NOMO-1 treated with dmso at 0.1 percent for 144 hours (cell line): ENCODE data around the gene FADS2.

Source experiments
- DNase-seq: peaks from one replicate; lab custom pipeline; 2025; ENCODE audit not compliant: unreplicated experiment; lab: John Stamatoyannopoulos, UW

The FADS2 gene

GRCh38 chr11:61844909-61845565, 16.9 kb downstream of the FADS2 start:
- DNase-seq: no peak

- DNase-seq: no peak
Measured at GRCh38 chr11:61846362-61847020, 18.4 kb downstream of the FADS2 start.

DNA sequence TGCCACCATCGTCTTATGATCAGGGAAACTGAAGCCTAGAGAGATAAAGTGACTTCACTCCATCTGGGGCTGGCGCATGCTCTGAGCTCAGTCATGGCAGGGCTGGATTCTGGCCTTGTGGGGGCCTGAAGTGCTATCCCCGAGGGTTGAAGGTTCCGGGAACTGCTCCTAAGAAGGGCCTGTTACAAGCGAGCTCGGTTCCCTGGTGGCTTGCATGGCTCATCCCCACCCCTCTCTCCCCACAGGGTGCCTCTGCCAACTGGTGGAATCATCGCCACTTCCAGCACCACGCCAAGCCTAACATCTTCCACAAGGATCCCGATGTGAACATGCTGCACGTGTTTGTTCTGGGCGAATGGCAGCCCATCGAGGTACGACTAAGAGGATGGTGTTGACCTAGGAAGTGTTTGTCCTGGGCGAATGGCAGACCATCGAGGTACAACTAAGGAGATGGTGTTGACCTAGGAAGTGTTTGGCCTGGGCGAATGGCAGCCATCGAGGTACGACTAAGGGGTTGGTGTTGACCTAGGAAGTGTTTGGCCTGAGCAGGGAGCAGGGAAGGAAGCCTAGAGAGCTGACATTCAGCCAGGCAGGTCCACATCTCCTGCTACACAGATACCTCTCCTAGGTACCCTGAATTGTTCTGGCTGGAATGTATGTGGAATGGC, 19.9 kb downstream of the FADS2 start:
- DNase-seq: no peak

DNA sequence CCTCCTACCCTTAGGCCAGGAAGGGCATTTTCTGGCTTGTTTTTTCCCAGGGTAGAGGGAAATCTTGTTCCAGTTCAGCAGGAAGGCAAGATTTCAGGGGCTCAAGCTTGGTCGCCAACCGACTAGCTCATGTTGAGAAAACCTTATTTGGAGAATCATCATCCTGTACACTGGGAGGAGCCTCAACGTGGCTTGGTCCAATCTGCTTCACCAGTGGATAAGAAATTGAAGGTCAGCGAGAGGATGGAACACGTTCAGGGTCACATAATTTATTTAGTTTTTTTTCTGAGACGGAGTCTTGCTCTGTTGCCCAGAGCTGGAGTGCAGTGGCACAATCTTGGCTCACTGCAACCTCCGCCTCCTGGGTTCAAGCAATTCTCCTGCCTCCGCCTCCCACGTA, 20.5 kb downstream of the FADS2 start:
- no peak for DNase-seq

DNA sequence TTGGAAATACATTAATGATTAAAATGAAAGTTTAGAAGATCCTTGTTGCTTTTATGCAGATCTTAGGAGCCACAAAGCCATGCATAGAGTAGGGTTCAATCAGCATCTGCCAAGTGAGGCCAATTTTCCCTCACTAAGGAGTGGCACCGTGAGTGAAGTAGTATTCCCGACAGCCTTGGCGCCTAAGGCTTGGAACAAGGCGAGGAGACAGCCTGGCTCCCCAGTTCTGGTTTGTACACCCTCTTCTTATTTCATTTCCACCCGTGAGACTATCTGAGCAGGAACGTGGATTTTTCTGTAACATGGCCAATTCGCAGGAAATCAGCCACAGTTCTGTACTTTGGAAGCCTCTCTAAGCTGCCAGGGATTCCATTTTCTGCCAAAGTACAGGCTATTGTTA, 22.6 kb downstream of the FADS2 start:
- DNase-seq: no peak

- no peak for DNase-seq
Measured at GRCh38 chr11:61851113-61851899, 23.2 kb downstream of the FADS2 start.

DNA sequence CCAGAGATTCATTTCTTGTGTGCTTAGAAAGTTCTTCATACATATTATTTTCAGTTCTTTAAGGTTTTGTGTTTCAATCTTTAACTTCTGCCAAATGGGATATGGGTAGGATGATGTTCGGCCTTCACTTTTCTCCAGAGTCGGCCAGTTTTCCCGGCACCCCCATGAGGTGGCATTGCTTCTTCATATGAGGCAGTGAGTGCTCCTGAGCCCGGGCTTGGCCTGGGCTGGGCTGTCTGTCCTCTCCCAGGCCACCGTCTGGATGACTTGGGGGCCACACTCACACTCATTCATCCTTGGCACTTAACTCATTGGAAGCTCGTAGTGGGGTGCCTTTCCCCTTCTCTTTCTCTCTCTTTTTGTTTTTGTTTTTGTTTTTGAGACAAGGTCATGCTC, 23.8 kb downstream of the FADS2 start:
- DNase-seq: no peak

GRCh38 chr11:61853698-61854169, 25.6 kb downstream of the FADS2 start:
- no peak for DNase-seq

DNA sequence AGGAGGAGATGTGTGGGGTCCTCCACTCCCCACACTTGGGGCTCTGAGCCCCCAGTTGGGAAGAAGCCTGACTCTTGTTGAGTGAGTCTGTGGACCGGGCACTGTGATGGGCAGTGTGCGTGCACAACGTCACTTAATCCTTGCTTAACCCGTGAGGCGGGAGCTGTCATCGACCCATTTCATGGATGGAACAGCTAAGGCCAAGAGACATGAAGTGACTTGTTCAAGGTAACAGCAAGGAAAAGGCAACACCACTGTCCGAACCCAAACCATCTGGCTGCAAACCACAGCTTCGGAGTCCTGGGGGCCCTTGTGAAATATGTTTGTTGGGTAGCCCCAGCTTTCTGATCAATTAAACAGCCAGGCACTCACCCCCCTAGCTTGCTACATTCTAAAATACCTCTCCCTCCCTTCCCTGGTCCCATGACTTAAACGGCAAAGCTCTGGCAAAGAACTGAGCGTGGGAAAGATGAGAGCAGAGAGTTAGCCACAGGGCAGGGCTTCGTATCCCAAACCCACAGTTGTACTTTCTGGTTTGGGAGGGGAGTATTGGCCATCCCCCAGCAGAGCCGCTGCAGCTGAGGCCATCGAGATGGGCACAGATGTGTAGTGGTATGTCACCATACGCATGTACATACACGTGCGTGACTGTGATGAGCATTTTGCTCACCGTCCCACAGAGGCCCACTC, 26.3 kb downstream of the FADS2 start:
- DNase-seq: no peak

DNA sequence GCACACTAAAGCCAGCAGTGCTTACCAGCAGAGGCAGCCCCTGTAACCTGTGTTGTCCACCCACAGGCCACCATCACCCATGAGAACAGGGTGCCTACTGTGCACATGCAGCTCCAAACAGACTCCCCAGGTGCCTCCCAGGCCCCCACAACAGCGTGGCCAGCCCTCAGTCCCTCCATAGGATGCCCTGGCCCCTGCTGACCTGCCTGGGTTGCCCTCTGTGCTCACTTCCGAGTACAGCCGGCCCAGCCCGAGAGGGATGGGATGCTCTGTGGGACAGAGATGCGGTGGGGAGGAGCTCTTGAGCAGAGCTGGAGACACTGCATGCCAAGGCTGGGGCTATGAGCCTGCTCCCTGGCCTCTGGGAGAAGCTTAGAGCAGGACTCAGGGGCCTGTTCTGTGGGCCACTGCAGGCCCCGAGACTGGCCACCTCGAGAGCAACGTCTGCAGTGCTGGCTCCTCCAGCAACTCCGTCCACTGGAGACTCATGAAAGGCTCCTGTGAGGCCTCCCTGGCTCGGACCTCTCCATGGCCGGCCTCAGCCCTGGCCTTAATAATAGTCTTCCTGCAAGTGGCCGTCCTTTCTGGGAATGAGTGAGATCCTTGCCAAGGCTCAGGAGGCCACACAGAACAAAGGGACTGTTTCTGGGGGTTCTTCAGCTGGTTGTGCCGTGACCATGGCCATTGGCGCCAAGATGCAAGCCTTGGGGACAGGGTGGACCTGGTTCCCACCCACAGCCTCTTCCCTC, 27.0 kb downstream of the FADS2 start:
- no peak for DNase-seq

GRCh38 chr11:61855939-61856680, 28.0 kb downstream of the FADS2 start:
- no peak for DNase-seq

GRCh38 chr11:61860054-61860903, 32.2 kb downstream of the FADS2 start:
- no peak for DNase-seq

- DNase-seq: no peak
Measured at GRCh38 chr11:61861634-61862033, 33.5 kb downstream of the FADS2 start.

DNA sequence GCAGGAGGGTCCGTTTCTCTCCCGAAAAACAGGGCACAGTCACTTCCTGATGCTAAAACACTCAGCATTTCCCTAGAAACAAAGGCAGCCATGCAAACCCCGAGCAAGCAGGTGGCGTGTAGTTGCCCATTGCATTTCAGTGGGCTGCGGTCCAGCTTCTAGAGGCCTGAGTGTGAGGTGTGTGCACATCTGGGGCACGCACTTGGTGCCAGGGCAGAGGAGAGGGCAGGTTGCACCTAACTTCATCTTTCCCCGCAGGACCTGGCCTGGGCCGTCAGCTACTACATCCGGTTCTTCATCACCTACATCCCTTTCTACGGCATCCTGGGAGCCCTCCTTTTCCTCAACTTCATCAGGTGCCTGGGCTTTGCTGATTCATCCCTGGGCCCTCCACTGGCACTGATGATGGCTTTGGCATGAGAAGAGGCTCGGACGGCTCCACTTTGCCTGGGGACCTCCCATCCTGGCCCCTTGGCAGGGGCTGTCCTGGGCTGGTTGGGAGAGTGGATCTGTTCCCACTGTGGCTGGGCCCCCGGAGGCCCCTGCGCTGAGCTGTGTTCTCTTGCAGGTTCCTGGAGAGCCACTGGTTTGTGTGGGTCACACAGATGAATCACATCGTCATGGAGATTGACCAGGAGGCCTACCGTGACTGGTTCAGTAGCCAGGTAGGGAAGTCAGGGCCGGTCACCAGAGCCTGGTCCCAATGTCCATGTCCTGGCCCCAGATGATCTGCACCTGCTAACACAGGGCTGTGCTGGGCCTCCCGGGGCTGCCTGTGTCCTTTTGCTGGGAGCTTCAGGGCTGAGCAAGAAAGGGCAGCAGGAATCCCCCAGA, 34.8 kb downstream of the FADS2 start:
- no peak for DNase-seq

DNA sequence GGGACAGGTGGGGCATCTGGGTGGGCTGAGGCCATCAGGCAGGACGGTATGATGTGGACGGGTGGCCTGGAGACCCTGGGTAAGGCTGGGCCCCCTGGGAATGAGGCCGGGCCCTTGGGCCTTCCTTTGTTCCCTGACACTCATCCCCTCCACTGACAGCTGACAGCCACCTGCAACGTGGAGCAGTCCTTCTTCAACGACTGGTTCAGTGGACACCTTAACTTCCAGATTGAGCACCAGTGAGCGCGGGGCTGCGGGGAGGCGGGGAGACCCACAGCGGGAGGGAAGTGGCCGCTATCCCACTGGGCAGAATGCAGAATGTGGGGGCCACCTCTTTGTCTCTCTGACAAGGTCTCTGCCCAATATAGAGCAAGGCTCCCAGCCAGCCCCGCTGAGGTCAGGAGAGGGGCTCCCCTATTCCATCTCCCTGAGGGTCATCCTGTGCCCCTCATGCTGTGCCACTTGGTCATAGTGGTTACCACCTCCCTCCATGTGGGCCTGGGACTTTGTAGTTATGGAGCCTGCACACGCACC, 35.5 kb downstream of the FADS2 start:
- DNase-seq: no peak

DNA sequence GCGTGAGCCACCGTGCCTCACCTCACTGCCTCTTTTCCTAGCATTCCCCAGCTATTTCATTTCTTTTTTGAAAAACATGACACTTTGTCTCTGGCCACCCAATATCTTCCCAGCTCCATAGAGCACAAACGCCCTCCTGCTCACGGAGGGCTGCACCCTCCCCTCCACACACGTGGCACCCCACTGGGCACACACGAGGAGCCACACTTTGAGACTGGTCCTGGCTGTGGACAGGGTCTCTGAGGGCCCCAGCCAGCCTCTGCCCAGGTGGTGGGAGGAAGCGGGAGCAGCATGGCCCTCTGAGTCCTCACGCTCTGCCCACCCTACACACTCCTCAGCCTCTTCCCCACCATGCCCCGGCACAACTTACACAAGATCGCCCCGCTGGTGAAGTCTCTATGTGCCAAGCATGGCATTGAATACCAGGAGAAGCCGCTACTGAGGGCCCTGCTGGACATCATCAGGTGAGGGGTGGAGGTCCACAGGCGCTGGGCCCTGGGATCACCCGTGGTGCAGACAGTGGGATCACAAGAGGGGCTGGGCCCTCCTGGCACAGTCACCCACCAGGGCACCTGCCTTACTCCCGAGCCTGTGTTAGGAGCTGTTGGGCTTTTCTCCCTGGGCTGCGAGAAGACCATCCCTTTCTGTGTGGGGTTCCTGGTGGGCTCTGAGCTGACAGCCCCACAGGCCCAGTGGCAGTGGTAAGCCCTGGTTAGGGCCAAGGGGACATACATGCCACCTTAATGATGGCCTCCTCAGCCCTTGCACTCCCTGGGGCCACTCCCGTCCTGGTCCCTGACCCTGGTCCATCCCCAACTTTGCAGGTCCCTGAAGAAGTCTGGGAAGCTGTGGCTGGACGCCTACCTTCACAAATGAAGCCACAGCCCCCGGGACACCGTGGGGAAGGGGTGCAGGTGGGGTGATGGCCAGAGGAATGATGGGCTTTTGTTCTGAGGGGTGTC, 37.0 kb downstream of the FADS2 start:
- no peak for DNase-seq
